GM19455 (cell line): ENCODE results near the gene SGMS1.
"Not testable (repeated sequence)": the region's sequence is repeated elsewhere in the genome, so short reads cannot be mapped to it uniquely, and the experiment has no call there.

Experiments
- ATAC-seq: cut with Tn5 transposase; IDR thresholded peaks from one replicate; pipeline ENCODE4 v1.9.1; 2021; ENCODE audit not compliant: unreplicated experiment

The SGMS1 gene

DNA sequence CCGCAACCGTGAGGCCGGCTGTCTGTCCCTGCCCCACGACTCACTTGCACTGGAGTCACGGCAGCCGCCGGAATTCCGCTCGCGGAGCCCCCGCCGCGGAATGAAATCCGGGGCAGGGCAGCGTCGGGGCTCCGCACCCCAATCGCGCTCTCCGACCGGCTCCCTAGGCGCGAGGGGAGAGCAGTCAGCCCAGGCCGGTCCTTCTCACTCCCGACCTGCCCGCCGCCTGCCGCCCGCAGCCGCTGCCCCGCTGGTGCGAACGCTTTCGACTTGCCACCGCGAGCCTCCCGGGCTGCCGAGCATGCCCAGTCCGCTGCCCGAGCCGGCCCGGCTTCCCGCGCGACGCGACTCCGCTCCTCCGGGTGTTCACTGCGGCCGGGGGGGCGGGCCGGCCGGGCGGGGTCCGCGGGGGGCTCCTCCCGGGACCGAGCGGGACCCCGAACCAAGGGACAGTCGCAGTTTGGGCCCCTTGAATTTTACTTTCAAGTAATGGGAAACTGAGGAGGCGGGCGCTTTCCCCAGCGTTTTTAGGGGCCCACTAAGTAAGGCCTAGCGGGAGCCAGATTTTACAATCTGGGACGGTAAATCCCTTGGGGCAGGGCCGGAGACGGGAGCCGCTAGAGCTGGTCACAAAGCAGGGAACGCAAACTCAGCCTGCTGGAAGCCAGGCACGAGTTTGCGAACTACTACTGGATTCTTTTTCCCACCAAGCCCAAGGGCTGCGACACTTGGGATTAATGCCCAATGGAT, at the start of gene SGMS1:
SGMS1 (minus strand) TSS at position 294 of the 750 bp plus-strand sequence. CDS start 279,842 bp downstream, outside the sequence.
- peak; percentile 20 for ATAC-seq

DNA sequence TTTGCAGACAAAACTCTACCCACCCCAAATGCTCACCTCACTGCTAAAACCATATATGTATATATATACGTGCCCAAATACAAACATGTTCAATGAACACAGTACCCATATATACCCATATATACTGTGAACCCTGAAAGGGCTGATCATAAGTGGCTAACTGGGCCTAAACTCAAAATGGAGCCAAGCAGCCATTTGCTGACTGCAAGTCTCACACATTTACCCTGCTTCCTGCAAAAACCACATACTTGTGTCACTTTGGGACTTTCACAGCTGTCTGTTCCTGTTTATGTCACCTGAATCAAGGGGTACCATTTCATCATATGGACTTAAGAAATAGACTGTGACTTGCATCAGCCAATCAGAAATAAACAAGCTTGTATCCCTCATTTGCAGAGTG, 48.4 kb upstream of the SGMS1 start:
- not testable (repeated sequence) for ATAC-seq

DNA sequence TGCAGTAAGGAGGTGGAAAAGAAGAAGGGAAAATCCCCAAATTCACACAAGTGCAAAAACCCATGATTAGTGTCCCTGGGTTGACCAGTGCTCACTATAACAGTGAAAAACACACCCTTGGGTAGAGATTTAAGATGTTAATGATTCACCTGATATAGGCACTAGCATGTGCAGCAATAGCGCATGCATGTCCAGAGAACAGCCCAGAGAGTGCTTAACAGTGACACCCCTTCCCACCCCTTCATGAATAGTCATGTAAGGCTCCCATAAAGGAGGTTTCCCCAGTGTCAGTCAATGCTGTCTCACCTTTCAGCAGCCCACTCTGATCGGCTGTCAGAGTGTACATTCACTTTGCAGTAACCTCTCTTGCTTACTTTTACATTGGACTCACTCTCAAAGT, 47.9 kb upstream of the SGMS1 start:
- not testable (repeated sequence) for ATAC-seq

DNA sequence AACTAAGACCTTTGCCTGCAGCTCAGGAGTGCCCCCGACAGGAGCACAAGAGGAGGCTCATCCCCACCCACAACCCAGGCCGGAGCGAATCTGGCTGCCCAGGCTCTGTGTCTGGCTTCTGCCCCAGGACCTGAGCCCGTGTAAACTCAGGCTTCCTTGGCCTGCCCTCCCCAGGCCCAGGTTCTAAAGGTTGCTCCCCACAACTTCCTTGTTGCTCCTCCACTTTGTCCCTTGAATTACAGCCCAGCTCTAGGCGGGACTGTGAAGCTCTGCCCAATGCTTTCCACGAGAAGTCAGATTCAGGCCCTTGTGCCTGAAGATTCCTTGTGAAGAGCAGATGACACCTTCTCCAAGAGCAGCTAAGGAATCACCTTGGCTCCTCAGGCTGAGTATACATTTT, 46.2 kb upstream of the SGMS1 start:
- ATAC-seq: not testable (repeated sequence)

DNA sequence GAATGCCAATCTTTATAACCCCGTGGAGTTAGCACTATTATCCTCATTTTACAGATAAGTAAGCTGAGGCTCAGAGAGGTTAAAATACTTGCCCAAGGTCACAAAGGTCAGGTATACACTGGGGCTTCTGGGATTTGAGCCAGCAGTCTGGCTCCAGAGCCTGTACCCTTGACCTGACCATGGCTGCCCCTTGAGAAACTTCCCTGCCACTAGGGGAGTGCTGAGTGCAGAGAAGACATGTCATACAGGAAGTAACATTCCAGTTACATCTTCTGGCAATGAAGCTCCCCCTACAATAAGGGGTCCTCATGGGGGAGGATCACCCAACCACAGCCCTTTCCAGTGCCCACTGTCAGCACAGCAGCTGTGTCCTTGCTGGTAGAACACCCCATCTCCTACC, 43.6 kb upstream of the SGMS1 start:
- ATAC-seq: not testable (repeated sequence)

DNA sequence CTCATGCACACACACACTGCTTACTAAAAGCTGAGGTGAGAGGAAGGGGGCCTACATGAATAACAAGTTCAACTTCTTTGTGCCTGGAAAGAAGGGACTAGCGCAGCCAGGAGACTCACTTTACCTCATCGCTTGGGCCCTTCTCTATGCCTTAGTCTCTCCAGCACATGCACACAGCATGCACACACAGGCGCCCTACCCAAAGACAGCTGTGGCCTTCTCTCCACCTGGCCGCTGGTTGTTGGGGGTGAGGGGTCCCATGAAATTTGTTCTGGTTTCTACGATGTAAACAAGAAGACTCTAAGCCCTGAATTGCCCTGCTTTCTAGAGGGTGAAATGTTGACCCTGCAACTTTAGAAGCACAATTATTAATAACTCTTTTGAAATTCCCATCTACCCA, 38.7 kb upstream of the SGMS1 start:
- not testable (repeated sequence) for ATAC-seq

DNA sequence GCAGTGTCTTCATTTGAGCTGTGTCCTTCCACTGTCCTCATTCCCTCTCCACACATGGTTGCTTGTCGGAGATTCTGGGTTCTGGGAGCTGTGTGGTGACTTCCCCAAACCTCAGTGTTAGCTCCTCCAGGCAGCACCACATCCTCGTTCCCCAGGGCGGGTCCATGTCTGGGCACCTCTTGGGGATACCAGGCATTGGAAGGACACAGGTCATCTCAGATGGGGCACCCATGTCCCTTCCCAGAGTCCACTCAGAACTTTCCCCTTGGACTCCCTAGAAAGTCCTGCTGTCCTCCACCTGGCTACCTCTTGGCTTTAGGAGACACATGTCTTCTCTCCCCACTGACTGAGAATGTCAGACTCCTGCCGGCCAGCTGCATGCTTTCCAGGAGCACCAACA, 37.8 kb upstream of the SGMS1 start:
- ATAC-seq: not testable (repeated sequence)

DNA sequence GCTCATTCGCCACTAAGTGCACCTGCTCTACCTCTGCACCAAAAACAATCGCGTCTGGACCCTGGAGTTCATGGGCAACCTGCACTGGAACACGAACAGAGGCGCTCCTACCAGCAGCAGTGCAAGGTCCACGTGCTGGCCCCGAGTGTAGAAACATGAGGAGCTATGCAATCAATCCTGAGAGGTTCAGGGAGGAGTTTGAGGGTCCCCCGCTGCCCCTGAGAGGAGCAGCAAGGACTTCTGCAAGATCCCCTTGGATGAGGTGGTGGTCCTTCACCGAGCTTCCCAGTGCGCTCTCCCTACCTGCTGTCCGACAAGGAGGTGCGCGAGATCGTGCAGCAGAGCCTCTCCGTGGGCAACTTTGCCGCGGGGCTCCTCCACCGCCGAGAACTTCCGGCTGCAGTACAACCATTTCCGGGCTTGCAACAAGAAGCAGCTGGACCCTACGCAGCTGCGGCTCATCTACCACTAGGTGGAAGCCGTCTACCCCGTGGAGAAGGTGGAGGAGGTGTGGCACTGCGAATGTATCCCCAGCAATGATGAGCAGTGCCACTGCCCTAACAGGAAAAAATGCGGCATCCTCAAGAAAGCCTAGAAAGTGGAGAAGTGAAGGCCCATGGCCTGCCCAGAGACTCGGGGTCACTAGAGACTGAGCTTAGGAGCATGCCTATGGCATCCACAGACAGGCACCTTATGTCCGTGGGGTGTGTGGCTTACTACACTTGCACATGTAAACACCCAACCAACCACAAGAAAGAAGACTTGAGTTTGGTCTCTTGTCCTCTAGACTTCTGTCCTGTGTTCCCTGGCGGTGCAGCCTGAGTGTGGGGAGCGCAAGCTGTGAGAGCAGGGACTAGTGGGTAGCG, 36.3 kb upstream of the SGMS1 start:
- peak; percentile 93 for ATAC-seq

DNA sequence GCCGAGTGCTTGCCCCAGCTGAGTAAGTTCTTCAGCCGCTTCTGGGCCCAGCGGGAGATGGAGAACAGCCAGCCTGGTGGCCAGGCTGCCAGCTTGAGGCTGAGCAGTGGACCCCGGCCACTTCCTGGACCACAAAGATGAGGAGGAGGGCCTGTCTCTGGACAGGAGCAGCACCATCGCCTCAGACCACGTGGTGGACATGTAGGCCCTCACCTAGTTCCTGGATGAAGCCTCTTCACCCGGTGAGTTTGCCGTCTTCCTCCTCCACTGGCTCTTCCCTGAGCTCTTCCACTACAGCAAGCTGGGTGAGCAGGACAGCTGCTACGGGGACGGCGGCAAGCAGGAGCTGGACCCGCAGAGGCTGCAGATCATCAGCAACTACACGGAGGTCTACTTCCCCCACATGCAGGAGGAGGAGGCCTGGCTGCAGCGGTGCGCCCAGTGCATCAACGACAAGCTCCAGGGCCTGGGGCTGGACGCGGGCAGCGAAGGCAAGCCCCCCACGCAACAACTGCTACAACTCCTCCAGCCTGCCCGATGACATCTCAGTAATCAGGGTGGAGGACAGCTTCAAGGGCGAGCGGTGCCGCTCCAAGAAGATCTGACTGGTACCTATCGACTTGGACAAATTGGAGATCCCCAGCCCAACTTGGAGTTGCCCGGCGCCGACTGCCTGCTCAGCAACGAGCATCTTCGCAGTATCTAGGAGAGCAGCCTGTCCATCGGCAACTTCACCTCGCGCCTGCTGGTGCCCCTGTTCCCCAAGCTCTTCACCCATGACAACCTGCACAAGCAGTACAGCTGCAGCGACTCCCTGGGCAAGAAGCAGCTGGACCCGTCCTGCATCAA, 35.5 kb upstream of the SGMS1 start:
- not testable (repeated sequence) for ATAC-seq

DNA sequence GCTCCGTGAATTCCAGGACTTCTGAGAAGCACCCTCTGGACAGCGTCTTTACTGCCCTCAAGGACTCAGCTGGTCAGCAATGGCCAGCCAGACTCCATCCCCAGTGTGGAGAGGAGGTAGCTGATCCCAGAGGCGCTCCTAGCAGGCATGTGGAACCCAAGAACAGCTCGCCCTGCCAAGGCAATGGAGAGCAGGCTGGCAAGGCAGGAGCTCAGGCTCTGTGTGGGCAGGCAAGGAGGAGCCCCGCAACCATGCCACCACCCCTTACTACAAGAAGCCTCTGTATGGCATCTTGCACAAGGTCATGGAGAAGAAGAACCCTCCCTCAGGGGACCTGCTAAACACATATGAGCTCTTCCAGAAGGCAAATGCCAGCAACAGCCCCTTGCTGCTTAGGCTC, 34.4 kb upstream of the SGMS1 start:
- ATAC-seq: no peak

DNA sequence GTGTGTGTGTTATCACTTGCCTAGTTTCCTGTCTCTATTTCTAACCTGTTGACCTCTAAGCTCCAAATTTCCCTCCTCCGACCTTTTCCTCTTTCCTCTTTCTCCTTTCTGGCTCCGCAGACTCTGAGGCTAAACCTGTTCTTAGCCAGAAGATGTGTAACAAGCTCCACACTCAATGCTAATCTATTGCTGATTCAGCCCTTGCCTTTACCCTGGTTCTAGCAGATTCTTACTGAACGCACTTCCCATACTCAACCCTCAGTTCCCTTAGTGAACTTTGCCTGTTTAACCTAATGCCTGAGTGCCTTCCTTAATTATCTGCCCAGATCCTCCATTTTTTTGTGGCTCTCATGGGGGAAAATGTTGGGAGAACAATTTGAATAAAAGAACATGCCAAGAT, 30.0 kb upstream of the SGMS1 start:
- ATAC-seq: no peak

DNA sequence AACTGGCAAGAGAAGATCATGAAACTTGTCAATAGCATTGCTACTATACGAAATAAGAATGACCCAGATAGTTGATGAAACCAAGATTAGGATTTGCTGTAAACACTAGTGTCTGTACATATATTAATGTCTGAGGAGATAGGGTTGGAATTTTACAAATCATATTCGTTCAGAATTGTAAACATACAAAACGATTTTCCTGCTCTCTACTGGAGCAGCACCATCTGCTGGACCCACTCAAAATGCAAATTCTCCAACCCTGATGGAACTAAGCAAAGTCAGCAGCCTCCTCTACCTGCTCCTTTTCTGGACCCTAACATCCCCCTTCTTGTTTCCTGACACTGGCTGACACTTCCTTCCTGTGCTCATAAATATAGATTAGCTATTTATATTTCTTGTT, 29.4 kb upstream of the SGMS1 start:
- ATAC-seq: peak; percentile 46

DNA sequence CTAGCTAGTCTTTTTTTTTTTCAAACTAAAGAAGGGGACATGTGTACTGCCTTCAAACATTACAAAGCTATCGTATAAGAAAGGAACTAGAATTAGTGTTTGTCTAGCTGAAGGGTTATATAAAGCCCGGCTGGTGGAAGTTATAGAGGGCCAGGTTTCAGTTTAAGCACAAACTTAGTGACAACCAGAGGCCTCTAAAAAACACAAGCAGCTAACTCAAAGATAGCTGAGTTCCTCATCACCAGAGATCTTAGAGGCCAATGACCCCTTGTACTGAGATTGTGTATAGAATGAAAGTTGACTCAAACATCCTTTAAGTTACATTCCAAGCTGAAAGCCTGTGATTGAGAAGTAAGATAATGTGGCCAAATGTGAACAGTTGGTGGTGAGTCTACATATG, 28.1 kb upstream of the SGMS1 start:
- ATAC-seq: no peak

DNA sequence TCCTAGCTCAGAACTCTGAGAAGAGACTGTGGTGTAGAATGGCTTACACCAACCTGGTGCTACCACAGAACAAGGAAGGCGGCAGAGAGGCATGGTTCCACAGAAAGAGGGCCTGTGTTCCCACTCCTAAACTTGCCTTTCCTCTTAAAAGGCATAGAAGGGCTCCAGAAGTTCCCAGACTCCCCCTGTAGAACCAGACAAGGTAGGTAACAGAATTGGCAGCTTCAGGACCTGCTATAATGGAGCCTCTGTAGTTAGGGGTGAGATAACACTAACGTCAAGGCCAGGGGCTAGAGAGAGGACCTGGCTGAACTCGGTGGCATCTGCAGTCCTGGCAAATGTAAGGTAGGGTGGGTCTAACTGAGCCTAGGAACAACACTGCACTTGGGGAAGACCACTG, 26.7 kb upstream of the SGMS1 start:
- ATAC-seq: no peak

DNA sequence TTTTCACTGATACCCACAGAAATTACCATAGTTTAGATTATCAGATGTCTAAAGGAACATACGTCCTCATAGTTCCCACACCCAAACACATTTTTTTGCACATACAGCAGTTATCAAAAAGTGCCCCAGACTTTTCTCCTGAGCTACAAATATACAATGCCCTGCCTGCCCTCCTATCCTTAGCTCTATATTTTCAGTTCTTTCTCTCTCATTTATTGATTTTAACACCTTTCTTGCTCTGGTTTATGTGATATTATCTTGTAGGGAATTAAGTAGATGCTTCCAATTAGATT, 25.1 kb upstream of the SGMS1 start:
- ATAC-seq: no peak

DNA sequence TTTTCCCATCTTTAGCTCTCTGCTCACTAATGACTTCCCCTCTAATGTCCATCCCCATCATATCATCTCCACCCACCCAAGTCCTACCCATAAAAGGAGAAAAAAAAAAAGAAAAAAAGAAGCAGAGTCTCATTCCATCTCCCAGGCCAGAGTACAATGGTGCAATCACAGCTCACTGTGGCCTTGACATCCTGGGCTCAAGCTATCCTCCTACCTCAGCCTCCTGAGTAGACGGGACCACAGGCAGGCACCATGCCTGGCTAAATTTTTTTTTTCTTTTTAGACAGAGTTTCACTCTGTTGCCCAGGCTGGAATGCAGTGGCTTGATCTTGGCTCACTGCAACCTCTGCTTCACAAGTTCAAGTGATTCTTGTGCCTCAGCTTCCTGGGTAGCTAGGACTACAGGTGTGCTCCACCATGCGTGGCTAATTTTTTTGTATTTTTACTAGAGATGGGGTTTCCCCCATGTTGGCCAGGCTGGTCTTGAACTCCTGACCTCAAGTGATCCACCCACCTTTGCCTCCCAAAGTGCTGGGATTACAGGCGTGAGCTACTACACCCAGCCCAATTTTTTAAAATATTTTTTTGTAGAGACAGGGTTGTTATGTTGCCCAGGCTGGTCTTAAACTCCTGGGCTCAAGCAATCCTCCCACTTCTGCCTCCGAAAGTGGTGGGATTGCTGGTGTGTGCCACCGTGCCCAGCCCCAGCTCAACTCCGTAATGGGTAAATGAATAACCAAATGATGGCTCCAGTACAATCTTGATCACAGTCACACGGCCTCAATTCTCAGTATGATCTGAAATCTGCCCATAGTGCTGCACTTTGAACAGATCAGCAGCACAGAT, 24.6 kb upstream of the SGMS1 start:
- ATAC-seq: peak; percentile 56

DNA sequence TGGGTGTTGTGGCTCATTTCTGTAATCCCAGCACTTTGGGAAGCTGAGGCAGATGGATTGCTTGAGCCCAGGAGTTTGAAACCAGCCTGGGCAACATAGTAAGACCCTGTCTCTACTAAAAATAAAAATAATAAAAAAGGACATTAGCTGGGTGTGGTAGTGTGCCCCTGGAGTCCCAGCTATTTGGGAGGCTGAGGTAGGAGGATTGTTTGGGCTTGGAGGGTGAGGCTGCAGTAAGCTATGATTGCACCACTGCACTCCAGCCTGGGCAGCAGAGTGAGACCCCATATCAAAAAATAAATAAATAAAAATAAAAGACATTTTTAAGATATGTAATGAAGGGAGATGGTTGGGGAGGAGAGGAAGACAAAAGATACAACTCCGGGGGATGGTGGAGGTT, 23.6 kb upstream of the SGMS1 start:
- ATAC-seq: not testable (repeated sequence)

DNA sequence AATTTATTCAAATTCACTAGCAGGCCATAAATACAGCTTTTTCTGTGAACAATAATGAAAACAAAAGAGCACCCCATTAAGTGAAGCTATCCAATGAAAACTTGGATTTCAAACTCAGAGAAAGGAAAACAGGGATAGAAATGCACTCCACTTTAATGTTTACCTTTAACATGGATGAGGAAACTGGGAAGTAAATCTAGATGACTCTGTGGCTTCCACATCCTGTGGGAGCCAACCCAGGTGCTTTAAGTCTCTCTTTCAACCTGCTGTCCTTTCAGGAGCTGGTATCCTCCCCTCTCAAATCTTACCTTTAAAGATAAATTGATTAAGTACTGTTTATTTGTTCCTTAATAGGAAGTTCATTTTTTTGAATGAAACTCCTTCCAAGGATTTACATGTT, 21.5 kb upstream of the SGMS1 start:
- ATAC-seq: no peak

DNA sequence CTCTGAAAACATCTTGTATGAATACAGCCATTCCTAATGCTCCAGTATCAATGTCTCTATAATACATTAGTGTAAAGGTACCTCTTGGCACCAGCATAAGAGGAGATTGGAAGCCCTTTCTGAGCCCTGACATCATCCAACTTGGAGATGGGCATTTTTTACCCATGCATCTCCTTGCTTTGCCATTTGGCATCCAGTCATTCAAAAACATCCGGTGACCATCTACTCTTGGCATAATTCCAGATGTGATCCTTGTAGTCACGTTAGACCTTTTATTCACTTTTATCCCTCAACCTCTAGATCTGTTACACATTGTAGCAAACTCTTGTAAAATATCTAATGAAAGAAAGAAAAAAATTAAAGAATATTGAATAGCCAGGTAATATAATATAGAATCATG, 17.9 kb upstream of the SGMS1 start:
- no peak for ATAC-seq

DNA sequence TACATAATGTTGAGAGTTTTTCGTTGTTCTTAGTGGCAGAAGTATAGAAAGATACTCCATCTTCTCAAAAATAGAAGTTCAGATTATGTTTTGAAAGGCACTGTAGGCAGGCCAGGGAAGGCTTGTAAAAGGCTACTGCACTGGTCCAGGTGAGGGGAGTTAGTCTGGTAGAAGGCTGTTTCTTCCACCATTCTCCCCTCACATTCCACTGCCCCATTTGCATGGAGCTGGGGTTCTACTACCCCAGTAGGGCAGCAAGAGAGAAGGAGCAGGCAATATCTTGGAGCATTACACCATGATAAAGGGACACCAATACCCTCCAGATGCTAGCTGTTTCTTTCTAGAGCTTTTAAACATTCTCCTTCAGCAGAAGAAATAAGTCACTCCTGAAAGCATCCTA, 16.5 kb upstream of the SGMS1 start:
- no peak for ATAC-seq
